CD1c-positive myeloid dendritic cell (primary cell): ENCODE results near the gene PCOLCE2.

Experiments
- DNase-seq: peaks from one replicate; pipeline ENCODE4 v3.0.0-alpha.2; 2016; ENCODE audit errors: extremely low spot score

Gene PCOLCE2

GRCh38 chr3:142888481-142889211 lies at the start of gene PCOLCE2:
Gene PCOLCE2, minus strand, starts transcription at chr3:142889083. Its CDS starts 187 bp downstream, at chr3:142888896.
- DNase-seq = peak; percentile 11

GRCh38 chr3:142935963-142936362 lies 47.1 kb upstream of the PCOLCE2 start:
- no peak for DNase-seq

GRCh38 chr3:142934887-142935269 lies 46.0 kb upstream of the PCOLCE2 start:
- DNase-seq = no peak

GRCh38 chr3:142934128-142934886 lies 45.4 kb upstream of the PCOLCE2 start:
- no peak for DNase-seq

- DNase-seq = no peak
These were observed 42.3 kb upstream of the PCOLCE2 start for GRCh38 chr3:142931222-142931621.

- DNase-seq = no peak
These were observed 41.6 kb upstream of the PCOLCE2 start for GRCh38 chr3:142930463-142930862.

GRCh38 chr3:142929890-142930289 lies 41.0 kb upstream of the PCOLCE2 start:
- DNase-seq = no peak

GRCh38 chr3:142929109-142929508 lies 40.2 kb upstream of the PCOLCE2 start:
- DNase-seq = peak; percentile 44

- DNase-seq = no peak
These were observed 37.6 kb upstream of the PCOLCE2 start for GRCh38 chr3:142926368-142926944.

GRCh38 chr3:142925140-142925539 lies 36.3 kb upstream of the PCOLCE2 start:
- no peak for DNase-seq

GRCh38 chr3:142923694-142924093 lies 34.8 kb upstream of the PCOLCE2 start:
- no peak for DNase-seq

- no peak for DNase-seq
These were observed 27.7 kb upstream of the PCOLCE2 start for GRCh38 chr3:142916605-142917004.

- no peak for DNase-seq
These were observed 26.8 kb upstream of the PCOLCE2 start for GRCh38 chr3:142915636-142916035.

- no peak for DNase-seq
These were observed 25.5 kb upstream of the PCOLCE2 start for GRCh38 chr3:142914286-142914811.

- no peak for DNase-seq
These were observed 24.5 kb upstream of the PCOLCE2 start for GRCh38 chr3:142913432-142913831.

- no peak for DNase-seq
These were observed 23.7 kb upstream of the PCOLCE2 start for GRCh38 chr3:142912402-142913172.

- DNase-seq = no peak
These were observed 21.4 kb upstream of the PCOLCE2 start for GRCh38 chr3:142910280-142910679.

GRCh38 chr3:142909282-142909681 lies 20.4 kb upstream of the PCOLCE2 start:
- DNase-seq = no peak

- no peak for DNase-seq
These were observed 19.1 kb upstream of the PCOLCE2 start for GRCh38 chr3:142907996-142908395.

GRCh38 chr3:142904639-142905436 lies 16.0 kb upstream of the PCOLCE2 start:
- peak; percentile 61 for DNase-seq

- DNase-seq = no peak
These were observed 13.5 kb upstream of the PCOLCE2 start for GRCh38 chr3:142902356-142902755.
